Esophagus squamous epithelium (tissue), 5 donors: ENCODE data around the gene ALKBH2. TPM values are rescaled to one million over a fixed set of nuclear protein-coding genes. Genes with fewer than 3 reads are reported as not detected.

ENCODE experiments used
- DNase-seq: peaks from one replicate; lab custom pipeline; 2025; lab: John Stamatoyannopoulos, UW
- H3K27ac ChIP-seq, 4 donors: fragments of 200-600 bp; sonication (generic); one replicate each; pipeline ENCODE4 v1.5.1; 2016 to 2019; ENCODE audit warnings: mild to moderate bottlenecking in 1 of 4
- H3K27me3 ChIP-seq, 4 donors: fragments of 200-600 bp; sonication (generic); 1 replicate in 3 of 4; 2 replicates in 1 of 4; pipeline versions ENCODE4 v1.5.1 to v1.6.0; 2017 to 2021; ENCODE audit warnings: antibody characterized with exemption in 1 of 4
- H3K36me3 ChIP-seq, 3 donors: fragments of 200-600 bp; sonication (generic); one replicate each; pipeline ENCODE4 v1.5.1; 2016 to 2019
- H3K4me1 ChIP-seq, 3 donors: fragments of 200-600 bp; sonication (generic); one replicate each; pipeline ENCODE4 v1.5.1; 2017 to 2019
- H3K4me3 ChIP-seq, 4 donors: fragments of 200-600 bp; sonication (generic); 1 replicate in 3 of 4; 2 replicates in 1 of 4; pipeline ENCODE4 v1.5.1; 2016 to 2019; ENCODE audit warnings: mild to moderate bottlenecking in 2 of 4, moderate library complexity in 1 of 4
- H3K9me3 ChIP-seq, 3 donors: fragments of 200-600 bp; sonication (generic); one replicate each; pipeline ENCODE4 v1.5.1; 2016 to 2019
- POLR2A ChIP-seq, 4 donors: fragments of 450-650 bp; IDR thresholded peaks; one replicate each; pipeline ENCODE4 v1.6.1; 2017; ENCODE audit warnings: antibody characterized with exemption in 4 of 4, mild to moderate bottlenecking in 4 of 4, moderate library complexity in 3 of 4
- WGBS, 2 donors: methylation state at CpG; one replicate each; pipeline ENCODE4 v1.1.5; 2018; 5-methylcytosine and 5-hydroxymethylcytosine counted together
- intact Hi-C: fragments of 100-400 bp; cut with DNase I; formaldehyde crosslinking; loops from one replicate; pipeline ENCODE4 v1.15.0; 2022
- small RNA-seq, 4 donors: library from RNA; depleted of rRNA; stranded (forward); fragments of <200 nt; gene quantifications; one replicate each; pipeline ENCODE3, GENCODE V24; 2016
- total RNA-seq, 4 donors: library from RNA; depleted of rRNA; stranded (reverse); fragments of >200 nt; gene quantifications; one replicate each; pipeline ENCODE4 v1.1.0, GENCODE V29; 2016
- TF ChIP-seq, protein P1 (sequence below), 6 experiments: fragments of 450-650 bp in 4 of 6; fragments of 200-600 bp in 2 of 6; sonication (generic) in 2 of 6; IDR thresholded peaks; one replicate each; pipeline ENCODE4 v1.5.1; 2016 to 2019; ENCODE audit warnings: antibody characterized with exemption in 6 of 6, mild to moderate bottlenecking in 4 of 6, moderate library complexity in 4 of 6
- donor health status: DM: yes; HTN: yes; CAD: no.

ALKBH2 gene
- total RNA-seq, 4 donors from 2014 or later: 7.9 to 20.6 (median 14.8) TPM

DNA sequence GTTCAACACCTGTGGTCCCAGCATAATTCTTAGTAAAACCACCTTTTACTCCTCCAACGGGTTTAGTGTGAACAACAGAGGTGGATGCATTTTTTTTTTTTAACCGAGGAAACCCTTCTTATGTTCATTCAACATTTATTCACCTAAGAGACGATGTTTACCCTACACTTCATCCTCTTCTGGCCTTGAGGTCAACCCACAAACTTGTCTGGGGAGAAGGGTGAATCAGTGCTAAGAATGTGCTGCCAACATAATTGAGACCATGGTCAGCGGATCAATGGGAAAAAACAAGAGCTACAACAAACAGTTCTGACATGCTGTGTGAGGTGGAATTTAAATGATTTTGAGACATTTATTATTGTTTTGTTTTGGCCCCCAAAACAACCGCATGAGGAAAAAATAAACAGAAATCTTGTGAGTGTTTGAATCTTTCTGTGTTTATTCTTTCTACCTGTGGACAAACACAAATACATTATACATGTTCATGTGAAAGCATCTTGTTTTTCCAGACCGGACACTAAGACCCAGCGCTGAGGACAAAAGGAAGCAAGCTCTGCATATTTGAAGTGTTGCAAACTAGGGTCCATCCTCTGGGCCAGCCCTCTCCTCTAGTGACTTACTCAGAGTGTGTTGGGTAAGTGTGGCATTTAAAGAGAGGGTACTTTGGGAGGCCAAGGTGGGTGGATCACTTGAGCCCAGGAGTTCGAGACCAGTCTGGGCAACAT is 46.0 kb downstream of the ALKBH2 start:
- no peak for DNase-seq
- Histone ChIP-seq H3K9me3 (no peaks in the 10 kb centered on the region), H3K4me3 (no peak overlapping the region), H3K36me3 (no peaks in the 10 kb centered on the region), H3K4me1 (peaks cover 0 to 5% (median 0%) of the 10 kb centered on the region in 3 donors), H3K27me3 (peaks cover 0 to 13% (median 0%) of the 10 kb centered on the region in 4 donors), H3K27ac (no peak overlapping the region)
- intact Hi-C loops: no loop called here
- TF ChIP-seq, protein P1, sequence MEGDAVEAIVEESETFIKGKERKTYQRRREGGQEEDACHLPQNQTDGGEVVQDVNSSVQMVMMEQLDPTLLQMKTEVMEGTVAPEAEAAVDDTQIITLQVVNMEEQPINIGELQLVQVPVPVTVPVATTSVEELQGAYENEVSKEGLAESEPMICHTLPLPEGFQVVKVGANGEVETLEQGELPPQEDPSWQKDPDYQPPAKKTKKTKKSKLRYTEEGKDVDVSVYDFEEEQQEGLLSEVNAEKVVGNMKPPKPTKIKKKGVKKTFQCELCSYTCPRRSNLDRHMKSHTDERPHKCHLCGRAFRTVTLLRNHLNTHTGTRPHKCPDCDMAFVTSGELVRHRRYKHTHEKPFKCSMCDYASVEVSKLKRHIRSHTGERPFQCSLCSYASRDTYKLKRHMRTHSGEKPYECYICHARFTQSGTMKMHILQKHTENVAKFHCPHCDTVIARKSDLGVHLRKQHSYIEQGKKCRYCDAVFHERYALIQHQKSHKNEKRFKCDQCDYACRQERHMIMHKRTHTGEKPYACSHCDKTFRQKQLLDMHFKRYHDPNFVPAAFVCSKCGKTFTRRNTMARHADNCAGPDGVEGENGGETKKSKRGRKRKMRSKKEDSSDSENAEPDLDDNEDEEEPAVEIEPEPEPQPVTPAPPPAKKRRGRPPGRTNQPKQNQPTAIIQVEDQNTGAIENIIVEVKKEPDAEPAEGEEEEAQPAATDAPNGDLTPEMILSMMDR (IDR thresholded peaks at IDR 0.05): no peak
- no peak for TF ChIP-seq POLR2A (IDR thresholded peaks at IDR 0.05)
- WGBS, 2 donors: 59% methylated on average over 8 of the region's 8 CpGs

DNA sequence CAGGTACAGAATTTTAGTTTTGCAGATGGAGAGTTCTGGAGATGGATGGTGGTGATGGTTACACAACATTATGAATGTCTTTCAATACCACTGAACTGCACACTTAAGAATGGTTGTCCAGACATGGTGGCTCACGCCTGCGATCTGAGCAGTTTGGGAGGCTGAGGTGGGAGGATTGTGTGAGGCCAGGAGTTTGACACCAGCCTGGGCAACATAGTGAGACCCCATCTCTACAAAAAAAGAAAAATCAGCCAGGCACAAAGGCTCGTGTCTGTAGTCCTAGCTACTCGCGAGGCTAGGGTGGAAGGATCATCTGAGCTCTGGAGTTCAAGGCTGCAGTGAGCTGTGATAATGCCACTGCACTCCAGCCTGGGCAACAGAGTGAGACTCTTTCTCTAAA is 49.0 kb downstream of the ALKBH2 start:
- peaks cover 0 to 16% (median 0%) of the 10 kb centered on the region in 4 donors for H3K27me3 ChIP-seq
- no peak overlapping the region for H3K4me3 ChIP-seq
- intact Hi-C loops: no loop called here
- 73 to 82% methylated on average over 5 of the region's 5 CpGs for WGBS, 2 donors
- H3K4me1 ChIP-seq: no peaks in the 10 kb centered on the region
- TF ChIP-seq, protein P1 (IDR thresholded peaks at IDR 0.05): no peak
- TF ChIP-seq POLR2A (IDR thresholded peaks at IDR 0.05): no peak
- H3K27ac ChIP-seq: no peak overlapping the region
- no peak for DNase-seq
- no peaks in the 10 kb centered on the region for H3K36me3 ChIP-seq
- no peaks in the 10 kb centered on the region for H3K9me3 ChIP-seq

Small RNA genes within 50 kb of the gene (small RNA-seq; reads per million reads assigned to genes)
- 0 to 0.18 (median 0) reads per million in 4 donors for gene RNA5SP372

Other genes starting within 250 kb of the ALKBH2 start
- 10 to 100 TPM; 10.1 to 25.5 (median 12.6) TPM for gene SSH1, start 235.9 kb downstream of the ALKBH2 start, total RNA-seq
- not detected for gene DAO, start 213.4 kb downstream of the ALKBH2 start, total RNA-seq
- not detected for gene SVOP, start 72.4 kb downstream of the ALKBH2 start, total RNA-seq
- gene USP30, start 40.9 kb downstream of the ALKBH2 start, total RNA-seq: 10 to 100 TPM in 1 of 4 donors, 1 to 10 TPM in 3; 6.3 to 13.0 (median 8.7) TPM
- gene UNG, start 4.1 kb upstream of the ALKBH2 start, total RNA-seq: 10 to 100 TPM; 28.0 to 43.1 (median 38.7) TPM
- 10 to 100 TPM in 3 of 4 donors, 1 to 10 TPM in 1; 5.9 to 48.4 (median 27.3) TPM for gene ACACB, start 23.1 kb upstream of the ALKBH2 start, total RNA-seq
- not detected for gene FOXN4, start 215.8 kb upstream of the ALKBH2 start, total RNA-seq